ENCODE measurements around the gene PRDM16.

Gene PRDM16

DNA sequence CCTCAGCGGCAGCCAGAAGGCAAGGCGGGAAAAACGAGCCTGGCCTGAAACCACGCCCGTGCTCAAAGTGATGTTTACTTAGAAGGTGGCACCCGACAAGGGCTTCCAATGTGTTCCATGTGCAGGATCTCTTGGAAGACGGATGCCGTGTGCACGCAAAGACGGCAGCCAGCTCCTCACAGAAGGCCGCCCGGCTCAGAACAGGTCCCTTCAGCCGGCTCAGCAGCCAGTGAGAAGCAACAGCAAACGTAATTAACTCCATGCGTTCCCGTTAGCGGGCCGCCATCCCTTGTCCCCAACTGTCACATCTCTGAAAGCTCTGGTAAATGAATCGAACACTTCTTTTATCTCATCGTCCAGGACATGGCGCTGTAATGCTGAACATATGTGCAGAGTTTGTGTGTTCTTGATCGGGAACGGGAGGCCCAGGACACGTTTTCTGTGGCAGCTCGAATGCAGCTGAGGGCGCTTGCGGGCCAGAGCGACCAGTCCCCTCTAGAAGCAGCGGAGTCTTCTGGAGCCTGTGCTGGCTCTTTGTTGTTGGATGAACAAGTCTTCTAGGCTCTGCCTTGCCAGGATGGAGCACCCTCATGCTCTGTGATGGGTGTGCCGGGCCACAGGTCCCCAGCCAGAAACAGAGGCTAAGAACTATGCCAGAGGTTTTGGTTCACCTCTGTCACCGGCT, 290.9 kb downstream of the PRDM16 start:
- DNase-seq, result no peak

- peak in 2 of 14 donors; percentile 23 to 35 for DNase-seq
Measured at GRCh38 chr1:3360646-3361257, 291.7 kb downstream of the PRDM16 start.

GRCh38 chr1:3363023-3363422, 294.0 kb downstream of the PRDM16 start:
- DNase-seq, result no peak

DNA sequence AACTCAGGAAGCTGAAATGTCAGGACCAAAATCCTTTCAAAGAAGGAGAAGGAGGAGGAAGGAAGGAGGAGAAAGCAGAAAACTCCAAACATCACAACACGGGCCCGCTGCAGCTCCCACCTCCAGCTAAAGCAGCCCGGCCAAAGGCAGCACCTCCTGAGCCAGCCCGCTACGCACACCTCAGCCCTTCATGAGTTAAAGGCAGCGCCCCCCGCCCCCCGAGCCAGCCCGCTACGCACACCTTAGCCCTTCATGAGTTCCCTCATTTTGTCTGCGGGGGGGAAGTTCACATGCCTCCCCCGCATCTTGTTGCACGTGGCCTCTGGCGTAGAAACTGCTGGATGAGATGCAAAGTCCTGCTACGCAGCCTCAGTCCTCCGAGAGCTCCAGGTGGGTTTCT, 294.8 kb downstream of the PRDM16 start:
- no peak for DNase-seq

DNA sequence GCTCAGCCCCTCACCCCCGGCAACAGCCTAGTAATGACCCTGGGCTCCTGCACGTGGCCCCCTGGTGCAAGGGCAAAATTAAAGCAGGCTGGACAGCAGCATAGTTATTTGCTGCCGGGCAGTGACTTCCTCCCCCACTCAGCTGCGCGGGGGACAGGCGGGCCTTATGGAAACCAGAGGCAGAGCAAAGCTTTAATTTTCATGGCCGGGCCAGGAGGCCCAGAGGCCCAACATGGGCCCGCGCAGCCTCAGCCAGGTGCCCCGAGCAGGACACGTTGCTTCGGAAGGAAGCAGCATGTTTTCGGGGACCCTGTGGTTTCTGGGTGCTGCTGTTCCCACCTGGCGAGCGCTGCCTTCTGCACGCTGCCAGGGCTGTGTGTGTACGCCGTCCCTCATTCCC, 295.5 kb downstream of the PRDM16 start:
- DNase-seq, result no peak

DNA sequence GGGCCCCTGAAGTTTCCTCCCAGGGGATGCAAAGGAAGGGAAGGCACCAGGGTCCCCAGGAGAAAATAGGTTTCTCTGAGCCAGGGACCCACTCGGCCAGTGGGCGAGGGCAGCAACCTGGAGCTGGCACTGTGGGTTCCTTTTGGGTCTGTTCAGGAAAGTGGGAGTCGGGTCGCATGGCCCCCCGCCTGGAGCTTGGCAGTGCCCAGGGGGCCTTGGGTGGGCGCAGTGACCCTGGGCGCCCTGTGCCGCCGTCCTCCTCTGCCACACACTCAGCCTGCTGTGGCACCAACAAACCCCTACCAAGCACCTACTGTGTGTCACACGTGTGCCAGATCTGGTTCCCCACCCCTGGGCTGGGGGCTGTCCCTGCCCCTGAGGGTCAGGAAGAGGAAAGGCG, 296.0 kb downstream of the PRDM16 start:
- DNase-seq, result no peak

DNA sequence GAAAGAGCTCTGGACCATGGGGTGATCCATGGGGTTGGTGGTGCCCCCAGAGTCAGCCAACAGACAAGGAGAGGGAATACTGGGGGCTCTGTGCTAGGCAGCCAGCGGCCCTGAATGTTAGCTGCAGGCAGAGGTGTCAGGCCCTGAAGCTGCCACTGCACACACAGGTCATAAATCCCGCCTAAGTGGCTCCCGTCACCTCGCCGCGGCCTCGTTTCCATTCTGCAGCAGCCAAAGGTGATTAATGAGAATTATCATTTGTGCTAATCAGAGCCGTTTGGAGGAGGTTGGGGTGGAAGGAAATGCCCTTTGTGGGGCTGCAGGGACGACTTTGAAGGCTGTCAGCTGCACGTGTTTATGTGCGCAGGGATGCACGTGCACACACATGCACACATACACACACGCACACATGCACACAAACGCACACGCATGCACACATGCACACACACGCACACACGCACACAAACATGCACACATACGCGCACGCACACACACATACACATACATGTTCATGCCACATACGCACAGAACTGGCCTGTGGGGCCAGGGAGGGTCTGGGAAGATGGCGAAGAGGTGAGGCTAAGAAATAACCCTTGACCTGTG, 296.6 kb downstream of the PRDM16 start:
- no peak for DNase-seq

DNA sequence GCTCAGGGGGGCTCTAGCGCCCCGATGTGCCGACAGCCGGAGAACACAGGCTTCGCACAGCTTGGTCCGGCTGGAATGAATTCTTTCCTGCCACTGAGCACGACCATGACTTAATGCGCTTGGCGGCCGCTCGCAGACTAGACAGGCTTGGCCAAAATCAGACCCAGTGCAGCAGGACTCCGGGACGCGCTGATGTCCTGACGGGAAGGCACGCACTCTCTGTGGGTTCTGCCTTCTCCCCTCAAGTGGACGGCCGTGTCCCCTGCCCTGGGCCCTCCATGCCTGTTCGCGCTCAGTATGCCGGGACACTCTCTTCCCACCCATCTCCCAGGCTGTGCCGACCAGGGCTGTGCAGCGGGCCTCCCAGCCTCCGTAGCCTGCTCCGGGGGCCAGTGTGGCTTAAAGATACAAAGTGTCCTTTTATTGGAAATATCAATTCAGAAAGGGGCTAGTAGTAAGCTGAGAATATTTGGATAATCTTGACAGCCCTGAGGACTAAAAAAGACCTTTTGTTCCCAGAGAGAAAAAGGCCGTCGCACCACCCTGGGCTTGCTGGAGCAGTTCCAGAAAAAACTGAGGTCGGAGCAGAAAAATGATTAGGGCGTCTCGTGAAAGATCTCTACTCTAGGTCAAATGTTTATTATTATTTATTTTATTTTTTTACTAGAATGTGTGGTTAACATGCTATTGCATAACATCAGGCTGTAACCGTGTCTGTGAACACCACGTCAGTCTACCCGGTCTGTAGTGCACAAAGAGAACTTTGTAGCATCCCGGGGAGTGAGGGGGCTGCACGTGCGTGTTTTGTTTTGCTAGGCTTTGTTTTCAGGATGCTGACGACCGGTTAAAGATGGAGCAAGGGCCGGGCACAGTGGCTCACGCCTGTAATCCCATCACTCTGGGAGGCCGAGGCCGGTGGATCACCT, 297.4 kb downstream of the PRDM16 start:
- DNase-seq, result peak in 7 of 14 donors; percentile 11 to 56 (median 20)

DNA sequence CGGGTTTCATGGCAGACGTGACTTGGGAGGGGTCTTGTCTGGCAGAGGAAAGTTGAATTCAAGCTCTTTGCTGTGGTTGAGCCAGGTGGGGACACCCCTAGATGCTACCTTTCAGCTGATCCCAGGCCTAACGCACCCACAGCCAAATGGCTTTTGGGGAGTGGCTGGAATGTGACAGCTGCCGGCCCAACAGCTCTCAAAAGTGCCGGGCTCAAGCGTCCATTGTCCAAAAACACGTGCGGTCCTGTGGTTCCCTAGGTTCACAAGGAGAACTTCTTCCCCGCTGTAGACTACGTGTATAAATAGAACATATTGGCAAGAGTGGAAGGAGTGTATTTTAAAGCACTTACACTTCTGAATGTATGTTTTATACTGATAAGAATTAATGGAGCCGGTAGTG, 298.4 kb downstream of the PRDM16 start:
- DNase-seq, result no peak

DNA sequence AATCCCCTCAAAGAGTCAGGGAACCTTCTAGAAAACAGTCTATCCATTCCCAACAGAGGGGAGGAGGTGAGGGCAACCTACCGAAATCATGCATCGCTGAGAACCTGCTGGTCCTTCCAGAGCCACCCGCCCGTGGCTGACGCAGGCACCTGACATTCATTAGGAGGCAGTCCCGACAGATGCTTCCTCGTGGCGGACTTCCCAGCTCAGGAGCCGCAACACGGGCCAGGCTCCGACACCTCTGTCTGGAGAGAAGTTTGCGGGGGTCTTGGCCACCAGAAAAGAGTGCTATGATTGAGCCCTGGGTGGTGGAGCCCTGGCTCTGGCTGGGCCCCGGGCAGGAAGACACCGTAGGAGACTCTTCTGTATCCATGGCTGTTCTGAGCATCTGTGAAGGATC, 299.1 kb downstream of the PRDM16 start:
- no peak for DNase-seq

DNA sequence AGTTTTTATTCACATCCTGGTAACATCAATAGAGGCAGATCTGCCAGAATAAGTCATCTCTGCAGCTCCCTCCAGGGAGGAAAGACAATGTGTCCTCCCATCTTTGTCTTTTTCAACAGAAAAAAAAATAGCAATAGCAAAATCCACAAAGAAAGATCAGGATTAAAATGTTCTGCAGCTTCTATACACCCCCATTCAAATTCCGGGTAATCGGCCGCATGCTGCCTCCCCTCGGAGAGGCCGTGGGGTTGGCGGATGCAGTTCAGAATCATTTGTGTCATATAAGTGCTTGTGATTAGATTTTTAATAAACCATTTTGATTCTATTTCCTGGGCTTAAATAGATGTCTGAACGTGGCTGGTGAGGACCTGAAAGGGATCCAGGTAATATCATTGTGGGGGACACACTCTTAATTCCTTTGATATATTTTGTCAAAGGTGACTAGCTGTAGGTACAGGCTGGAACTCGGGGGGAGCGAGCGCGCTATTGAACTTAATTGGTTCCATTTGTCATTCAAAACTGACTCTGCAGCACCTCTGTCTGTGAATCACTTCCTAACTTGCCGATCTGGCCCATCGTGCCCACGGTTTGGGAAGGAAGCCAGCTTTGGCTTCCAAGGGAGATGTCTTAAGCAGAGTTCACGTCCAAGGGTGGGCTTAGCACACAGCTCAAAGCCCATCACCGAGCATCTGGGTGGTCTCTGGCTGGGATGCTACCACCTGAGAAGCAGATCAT, 299.9 kb downstream of the PRDM16 start:
- no peak for DNase-seq

GRCh38 chr1:3369446-3370076, 300.6 kb downstream of the PRDM16 start:
- DNase-seq, result peak in 3 of 14 donors; percentile 43 to 76 (median 59)

- DNase-seq, result no peak
Measured at GRCh38 chr1:3370856-3371703, 302.1 kb downstream of the PRDM16 start.

GRCh38 chr1:3372317-3372716, 303.3 kb downstream of the PRDM16 start:
- DNase-seq, result no peak

DNA sequence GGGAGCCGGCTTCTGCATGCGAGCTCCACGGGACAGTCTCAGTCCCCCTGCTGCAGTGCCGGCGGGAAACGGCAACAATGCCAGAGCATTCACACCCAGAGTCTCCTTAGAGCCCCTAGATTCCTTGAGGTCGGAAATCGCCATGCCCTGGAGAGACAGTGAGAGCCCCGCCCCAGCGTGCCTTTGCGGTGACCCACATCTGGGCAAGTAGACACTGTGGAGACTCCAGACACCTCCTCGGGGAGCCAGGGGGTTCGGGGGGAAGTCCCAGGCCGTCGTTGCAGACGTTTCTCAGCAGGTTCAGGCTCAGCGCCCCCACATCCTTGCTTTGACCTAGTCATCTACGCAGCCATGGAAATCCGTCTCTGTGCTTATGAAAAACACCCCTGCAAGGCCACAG, 304.2 kb downstream of the PRDM16 start:
- no peak for DNase-seq

DNA sequence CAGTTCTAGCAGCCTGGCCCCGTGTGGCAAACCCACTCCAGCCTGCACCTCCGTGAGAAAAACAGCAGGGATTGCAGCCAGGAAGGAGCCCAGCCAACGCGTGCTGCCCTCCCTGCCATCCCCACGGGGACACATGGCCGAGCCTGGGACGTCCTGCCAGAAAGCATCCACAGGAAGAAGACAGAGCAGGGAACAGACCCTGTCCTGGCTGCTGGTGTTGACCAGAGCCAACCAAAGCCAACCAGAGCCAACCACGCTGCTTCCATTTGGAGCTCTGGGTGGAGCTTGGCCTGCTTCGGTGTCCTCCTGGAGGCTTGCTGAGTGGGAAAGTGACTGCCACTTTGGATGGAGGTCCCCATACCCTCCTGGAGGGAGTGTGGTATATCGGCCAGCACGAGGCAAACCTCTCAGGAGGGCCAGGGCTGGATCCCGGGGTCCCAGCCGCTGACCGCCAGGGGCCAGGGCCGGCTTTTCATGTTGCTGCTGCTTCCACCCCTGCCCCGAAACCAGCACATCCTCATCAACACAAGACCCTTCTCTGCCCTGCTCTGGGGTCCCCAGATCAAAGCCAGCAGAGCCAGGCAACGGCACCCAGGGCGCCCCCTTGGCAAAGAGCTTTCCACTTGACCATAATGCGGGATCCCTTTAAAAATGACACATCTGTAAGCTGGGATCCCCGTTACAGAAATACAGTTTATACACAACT, 304.9 kb downstream of the PRDM16 start:
- no peak for DNase-seq

- no peak for DNase-seq
Measured at GRCh38 chr1:3375245-3375644, 306.2 kb downstream of the PRDM16 start.

DNA sequence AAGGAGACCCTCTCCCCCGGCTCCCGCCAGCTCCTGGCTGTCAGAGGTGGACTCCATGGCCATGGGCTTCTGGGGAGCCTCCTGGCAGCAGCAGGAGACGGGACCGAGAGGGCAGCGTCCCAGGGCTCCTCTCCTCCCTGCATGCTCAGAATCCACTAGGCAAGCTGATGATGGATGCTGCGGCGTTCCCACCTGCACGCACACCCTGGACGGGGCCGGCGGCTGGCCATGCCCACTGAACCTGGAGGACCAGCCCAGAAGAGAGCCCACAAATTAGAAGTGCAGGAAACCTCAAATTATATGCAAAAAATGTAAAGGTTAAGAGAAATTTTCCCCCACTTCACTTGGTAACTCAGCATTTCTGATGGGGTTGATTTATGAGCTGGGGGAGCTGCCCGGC, 308.2 kb downstream of the PRDM16 start:
- DNase-seq, result no peak

GRCh38 chr1:3377604-3378279, 308.7 kb downstream of the PRDM16 start:
- no peak for DNase-seq

All from C1 segment of cervical spinal cord (tissue), 14 donors.